Measurements from ENCODE around the gene JAZF1.

JAZF1 gene

GRCh38 chr7:28013441-28013840, 167.2 kb downstream of the JAZF1 start:
- no peak for DNase-seq (ENCODE audit: low read depth)
- no peak for TF ChIP-seq CTCF (IDR thresholded peaks at IDR 0.05; ENCODE audit: low read length, missing control alignments)
- H3K4me3 ChIP-seq (replicated peaks; ENCODE audit: low read depth, low read length): no peak overlapping the region

GRCh38 chr7:28013019-28013418, 167.6 kb downstream of the JAZF1 start:
- no peak for DNase-seq (ENCODE audit: low read depth)
- TF ChIP-seq CTCF (IDR thresholded peaks at IDR 0.05; ENCODE audit: low read length, missing control alignments): no peak

GRCh38 chr7:28008911-28009310, 171.7 kb downstream of the JAZF1 start:
- no peak for TF ChIP-seq CTCF (IDR thresholded peaks at IDR 0.05; ENCODE audit: low read length, missing control alignments)
- H3K4me3 ChIP-seq (replicated peaks; ENCODE audit: low read depth, low read length): no peak overlapping the region
- DNase-seq (ENCODE audit: low read depth): no peak

More at GRCh38 chr7:28013019-28013418, 167.6 kb downstream of the JAZF1 start:
- H3K4me3 ChIP-seq (replicated peaks; ENCODE audit: low read depth, low read length): no peak overlapping the region

GRCh38 chr7:28008171-28008570, 172.4 kb downstream of the JAZF1 start:
- no peak for TF ChIP-seq CTCF (IDR thresholded peaks at IDR 0.05; ENCODE audit: low read length, missing control alignments)
- no peak overlapping the region for H3K4me3 ChIP-seq (replicated peaks; ENCODE audit: low read depth, low read length)
- no peak for DNase-seq (ENCODE audit: low read depth)

GRCh38 chr7:28006491-28006890, 174.1 kb downstream of the JAZF1 start:
- no peak overlapping the region for H3K4me3 ChIP-seq (replicated peaks; ENCODE audit: low read depth, low read length)
- TF ChIP-seq CTCF (IDR thresholded peaks at IDR 0.05; ENCODE audit: low read length, missing control alignments): no peak
- DNase-seq (ENCODE audit: low read depth): no peak

- no peak for TF ChIP-seq CTCF (IDR thresholded peaks at IDR 0.05; ENCODE audit: low read length, missing control alignments)
- no peak for DNase-seq (ENCODE audit: low read depth)
- H3K4me3 ChIP-seq (replicated peaks; ENCODE audit: low read depth, low read length): no peak overlapping the region
Measured at GRCh38 chr7:28005847-28006231, 174.8 kb downstream of the JAZF1 start.

GRCh38 chr7:28005075-28005846, 175.3 kb downstream of the JAZF1 start:
- DNase-seq (ENCODE audit: low read depth): peak; percentile 30
- TF ChIP-seq CTCF (IDR thresholded peaks at IDR 0.05; ENCODE audit: low read length, missing control alignments): no peak
- H3K4me3 ChIP-seq (replicated peaks; ENCODE audit: low read depth, low read length): no peak overlapping the region
